Transverse colon (tissue), 4 donors: Measurements from ENCODE around the gene DPP7.

Source experiments
- POLR2A ChIP-seq: fragments of 450-650 bp; IDR thresholded peaks from one replicate; pipeline ENCODE4 v1.6.1; 2016; ENCODE audit warnings: antibody characterized with exemption, mild to moderate bottlenecking, moderate library complexity
- POLR2AphosphoS5 ChIP-seq, 3 donors: sonication (generic); formaldehyde crosslinking; IDR thresholded peaks; one replicate each; pipeline ENCODE4 v1.6.1; 2016; ENCODE audit warnings: antibody characterized with exemption in 3 of 3
- TF ChIP-seq, protein P1 (sequence below), 5 experiments: fragments of 200-600 bp in 3 of 5; fragments of 450-650 bp in 2 of 5; sonication (generic) in 3 of 5; IDR thresholded peaks; 1 replicate in 2 of 5; 2 replicates in 3 of 5; pipeline ENCODE4 v1.5.1; 2016 to 2017; ENCODE audit warnings: antibody characterized with exemption in 5 of 5, inconsistent platforms in 3 of 5, mild to moderate bottlenecking in 2 of 5, moderate library complexity in 1 of 5

DNA sequence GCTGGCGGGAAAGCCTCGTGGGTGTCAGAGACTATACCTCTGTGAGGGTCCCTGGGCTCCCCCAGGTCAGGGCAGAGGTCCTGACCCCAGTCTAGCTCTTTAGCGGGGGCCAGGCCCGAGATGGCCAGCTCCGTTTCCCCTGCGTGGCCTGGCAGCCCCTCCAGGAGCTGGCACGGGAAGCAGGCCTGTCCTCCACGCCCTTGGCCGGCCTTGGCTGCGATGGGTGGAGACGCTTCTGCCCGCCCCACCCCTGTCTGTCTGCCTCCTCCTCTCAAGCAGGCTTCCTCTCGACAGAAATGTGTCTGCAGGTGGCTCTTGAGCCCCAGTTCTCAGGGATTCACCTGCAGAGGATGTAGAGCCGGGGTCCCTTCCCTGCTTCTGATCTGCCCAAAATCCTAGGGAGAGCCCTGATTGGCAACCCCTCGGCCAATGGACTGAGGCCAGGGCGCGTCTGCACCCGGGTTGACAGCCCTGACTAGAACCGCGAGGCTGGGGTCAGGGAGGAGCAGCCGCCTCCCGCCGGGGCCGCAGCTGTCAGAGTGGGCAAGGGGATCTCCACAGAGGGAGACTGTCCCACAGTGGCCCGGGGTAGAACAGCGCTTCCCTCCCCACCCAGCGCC, 21.8 kb upstream of the DPP7 start:
- no peak for TF ChIP-seq POLR2AphosphoS5 (IDR thresholded peaks at IDR 0.05)
- TF ChIP-seq, protein P1, sequence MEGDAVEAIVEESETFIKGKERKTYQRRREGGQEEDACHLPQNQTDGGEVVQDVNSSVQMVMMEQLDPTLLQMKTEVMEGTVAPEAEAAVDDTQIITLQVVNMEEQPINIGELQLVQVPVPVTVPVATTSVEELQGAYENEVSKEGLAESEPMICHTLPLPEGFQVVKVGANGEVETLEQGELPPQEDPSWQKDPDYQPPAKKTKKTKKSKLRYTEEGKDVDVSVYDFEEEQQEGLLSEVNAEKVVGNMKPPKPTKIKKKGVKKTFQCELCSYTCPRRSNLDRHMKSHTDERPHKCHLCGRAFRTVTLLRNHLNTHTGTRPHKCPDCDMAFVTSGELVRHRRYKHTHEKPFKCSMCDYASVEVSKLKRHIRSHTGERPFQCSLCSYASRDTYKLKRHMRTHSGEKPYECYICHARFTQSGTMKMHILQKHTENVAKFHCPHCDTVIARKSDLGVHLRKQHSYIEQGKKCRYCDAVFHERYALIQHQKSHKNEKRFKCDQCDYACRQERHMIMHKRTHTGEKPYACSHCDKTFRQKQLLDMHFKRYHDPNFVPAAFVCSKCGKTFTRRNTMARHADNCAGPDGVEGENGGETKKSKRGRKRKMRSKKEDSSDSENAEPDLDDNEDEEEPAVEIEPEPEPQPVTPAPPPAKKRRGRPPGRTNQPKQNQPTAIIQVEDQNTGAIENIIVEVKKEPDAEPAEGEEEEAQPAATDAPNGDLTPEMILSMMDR (IDR thresholded peaks at IDR 0.05), result no peak
- no peak for TF ChIP-seq POLR2A
